ENCODE data around the gene HES4. TPM values are rescaled to one million over a fixed set of nuclear protein-coding genes. Genes with fewer than 3 reads are reported as not detected.
A peak's percentile ranks its signal among the peaks of the same experiment; 100 is the strongest.
"Not testable (repeated sequence)": the region's sequence is repeated elsewhere in the genome, so short reads cannot be mapped to it uniquely, and the experiment has no call there.

Gene HES4
- total RNA-seq, 1 donor from 2014 or later = 63.6 TPM

- no peak for DNase-seq (ENCODE audit: low spot score)
Observed at GRCh38 chr1:980137-980571, 19.7 kb downstream of the HES4 start.

- DNase-seq (ENCODE audit: low spot score) = no peak
Observed at GRCh38 chr1:979744-980072, 20.2 kb downstream of the HES4 start.

- no peak for DNase-seq (ENCODE audit: low spot score)
Observed at GRCh38 chr1:978835-979743, 20.8 kb downstream of the HES4 start.

- no peak for DNase-seq (ENCODE audit: low spot score)
Observed at GRCh38 chr1:978069-978834, 21.6 kb downstream of the HES4 start.

GRCh38 chr1:976791-977190, 23.1 kb downstream of the HES4 start:
- not testable (repeated sequence) for DNase-seq (ENCODE audit: low spot score)

GRCh38 chr1:975896-976683, 23.8 kb downstream of the HES4 start:
- no peak for DNase-seq (ENCODE audit: low spot score)

- no peak for DNase-seq (ENCODE audit: low spot score)
Observed at GRCh38 chr1:975365-975764, 24.5 kb downstream of the HES4 start.

GRCh38 chr1:974687-975328, 25.1 kb downstream of the HES4 start:
- DNase-seq (ENCODE audit: low spot score) = no peak

GRCh38 chr1:974293-974640, 25.6 kb downstream of the HES4 start:
- DNase-seq (ENCODE audit: low spot score) = no peak

- DNase-seq (ENCODE audit: low spot score) = no peak
Observed at GRCh38 chr1:973459-974292, 26.2 kb downstream of the HES4 start.

- no peak for DNase-seq (ENCODE audit: low spot score)
Observed at GRCh38 chr1:972726-973458, 27.0 kb downstream of the HES4 start.

- DNase-seq (ENCODE audit: low spot score) = no peak
Observed at GRCh38 chr1:971751-972506, 28.0 kb downstream of the HES4 start.

GRCh38 chr1:970973-971730, 28.7 kb downstream of the HES4 start:
- DNase-seq (ENCODE audit: low spot score) = peak; percentile 85

- DNase-seq (ENCODE audit: low spot score) = no peak
Observed at GRCh38 chr1:970242-970972, 29.5 kb downstream of the HES4 start.

GRCh38 chr1:969260-969855, 30.5 kb downstream of the HES4 start:
- DNase-seq (ENCODE audit: low spot score) = no peak

GRCh38 chr1:967466-968343, 32.2 kb downstream of the HES4 start:
- DNase-seq (ENCODE audit: low spot score) = peak; percentile 75
